Measurements from ENCODE around the gene CCDC106.

The CCDC106 gene

DNA sequence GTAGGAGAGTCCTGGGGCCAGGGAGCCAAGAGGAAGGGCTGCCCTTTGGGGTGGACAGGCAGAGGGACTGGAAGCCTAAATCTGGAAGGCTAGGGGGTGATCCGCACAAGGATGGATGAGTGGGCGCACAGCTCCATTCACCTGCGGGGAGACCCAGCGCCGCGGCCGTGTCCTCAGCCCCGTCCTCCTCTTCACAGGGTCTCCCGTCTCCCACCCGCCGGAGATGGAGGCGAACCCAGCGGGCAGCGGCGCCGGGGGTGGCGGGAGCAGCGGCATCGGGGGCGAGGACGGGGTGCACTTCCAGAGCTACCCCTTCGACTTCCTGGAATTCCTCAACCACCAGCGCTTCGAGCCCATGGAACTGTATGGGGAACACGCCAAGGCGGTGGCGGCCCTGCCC lies 34.6 kb upstream of the CCDC106 start:
- no peaks in the 10 kb centered on the region for H3K4me1 ChIP-seq (ENCODE audit: control insufficient read depth, insufficient read depth, low read length)
- H3K27ac ChIP-seq (ENCODE audit: extremely low read depth, low read depth, low read length): no peak overlapping the region
- ChIA-PET POLR2A (interaction anchor here (0.8 kb wide), 1 partner anchor 15 kb away, joined by 3 read pairs; no protein-coding TSS in a partner anchor), CTCF (no interaction called here)
- no peak for TF ChIP-seq ZNF394 (tag by site-specific recombination; IDR thresholded peaks at IDR 0.05; ENCODE audit: borderline replicate concordance)
- TF ChIP-seq ZNF558 (tag by site-specific recombination; IDR thresholded peaks at IDR 0.05): no peak
- no peak for TF ChIP-seq ZFHX2 (tag by site-specific recombination; conservative IDR thresholded peaks at IDR 0.05)
- TF ChIP-seq ZNF266 (tag by site-specific recombination; IDR thresholded peaks at IDR 0.05; ENCODE audit: low read depth): no peak
- TF ChIP-seq PRDM1 (tag by site-specific recombination; IDR thresholded peaks at IDR 0.05): no peak
- TF ChIP-seq HOXA7 (CRISPR knock-in tag; IDR thresholded peaks at IDR 0.05; ENCODE audit: borderline replicate concordance): no peak
- TF ChIP-seq, protein P1, sequence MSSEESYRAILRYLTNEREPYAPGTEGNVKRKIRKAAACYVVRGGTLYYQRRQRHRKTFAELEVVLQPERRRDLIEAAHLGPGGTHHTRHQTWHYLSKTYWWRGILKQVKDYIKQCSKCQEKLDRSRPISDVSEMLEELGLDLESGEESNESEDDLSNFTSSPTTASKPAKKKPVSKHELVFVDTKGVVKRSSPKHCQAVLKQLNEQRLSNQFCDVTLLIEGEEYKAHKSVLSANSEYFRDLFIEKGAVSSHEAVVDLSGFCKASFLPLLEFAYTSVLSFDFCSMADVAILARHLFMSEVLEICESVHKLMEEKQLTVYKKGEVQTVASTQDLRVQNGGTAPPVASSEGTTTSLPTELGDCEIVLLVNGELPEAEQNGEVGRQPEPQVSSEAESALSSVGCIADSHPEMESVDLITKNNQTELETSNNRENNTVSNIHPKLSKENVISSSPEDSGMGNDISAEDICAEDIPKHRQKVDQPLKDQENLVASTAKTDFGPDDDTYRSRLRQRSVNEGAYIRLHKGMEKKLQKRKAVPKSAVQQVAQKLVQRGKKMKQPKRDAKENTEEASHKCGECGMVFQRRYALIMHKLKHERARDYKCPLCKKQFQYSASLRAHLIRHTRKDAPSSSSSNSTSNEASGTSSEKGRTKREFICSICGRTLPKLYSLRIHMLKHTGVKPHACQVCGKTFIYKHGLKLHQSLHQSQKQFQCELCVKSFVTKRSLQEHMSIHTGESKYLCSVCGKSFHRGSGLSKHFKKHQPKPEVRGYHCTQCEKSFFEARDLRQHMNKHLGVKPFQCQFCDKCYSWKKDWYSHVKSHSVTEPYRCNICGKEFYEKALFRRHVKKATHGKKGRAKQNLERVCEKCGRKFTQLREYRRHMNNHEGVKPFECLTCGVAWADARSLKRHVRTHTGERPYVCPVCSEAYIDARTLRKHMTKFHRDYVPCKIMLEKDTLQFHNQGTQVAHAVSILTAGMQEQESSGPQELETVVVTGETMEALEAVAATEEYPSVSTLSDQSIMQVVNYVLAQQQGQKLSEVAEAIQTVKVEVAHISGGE (tag by site-specific recombination; conservative IDR thresholded peaks at IDR 0.05; ENCODE audit: low read depth): no peak
- no peak for TF ChIP-seq ZNF529 (tag by site-specific recombination; IDR thresholded peaks at IDR 0.05; ENCODE audit: insufficient replicate concordance)
- no peak for TF ChIP-seq SCRT2 (tag by site-specific recombination; IDR thresholded peaks at IDR 0.05)
- TF ChIP-seq KLF9 (tag by site-specific recombination; IDR thresholded peaks at IDR 0.05; ENCODE audit: low read depth): no peak
- TF ChIP-seq, protein P2, sequence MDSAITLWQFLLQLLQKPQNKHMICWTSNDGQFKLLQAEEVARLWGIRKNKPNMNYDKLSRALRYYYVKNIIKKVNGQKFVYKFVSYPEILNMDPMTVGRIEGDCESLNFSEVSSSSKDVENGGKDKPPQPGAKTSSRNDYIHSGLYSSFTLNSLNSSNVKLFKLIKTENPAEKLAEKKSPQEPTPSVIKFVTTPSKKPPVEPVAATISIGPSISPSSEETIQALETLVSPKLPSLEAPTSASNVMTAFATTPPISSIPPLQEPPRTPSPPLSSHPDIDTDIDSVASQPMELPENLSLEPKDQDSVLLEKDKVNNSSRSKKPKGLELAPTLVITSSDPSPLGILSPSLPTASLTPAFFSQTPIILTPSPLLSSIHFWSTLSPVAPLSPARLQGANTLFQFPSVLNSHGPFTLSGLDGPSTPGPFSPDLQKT (IDR thresholded peaks at IDR 0.05; ENCODE audit: borderline replicate concordance, low read depth, low read length): no peak
- TF ChIP-seq, protein P3, sequence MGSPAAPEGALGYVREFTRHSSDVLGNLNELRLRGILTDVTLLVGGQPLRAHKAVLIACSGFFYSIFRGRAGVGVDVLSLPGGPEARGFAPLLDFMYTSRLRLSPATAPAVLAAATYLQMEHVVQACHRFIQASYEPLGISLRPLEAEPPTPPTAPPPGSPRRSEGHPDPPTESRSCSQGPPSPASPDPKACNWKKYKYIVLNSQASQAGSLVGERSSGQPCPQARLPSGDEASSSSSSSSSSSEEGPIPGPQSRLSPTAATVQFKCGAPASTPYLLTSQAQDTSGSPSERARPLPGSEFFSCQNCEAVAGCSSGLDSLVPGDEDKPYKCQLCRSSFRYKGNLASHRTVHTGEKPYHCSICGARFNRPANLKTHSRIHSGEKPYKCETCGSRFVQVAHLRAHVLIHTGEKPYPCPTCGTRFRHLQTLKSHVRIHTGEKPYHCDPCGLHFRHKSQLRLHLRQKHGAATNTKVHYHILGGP (tag by site-specific recombination; IDR thresholded peaks at IDR 0.05): no peak
- no peak for TF ChIP-seq ZNF211 (tag by site-specific recombination; IDR thresholded peaks at IDR 0.05; ENCODE audit: low read depth)
- TF ChIP-seq, protein P4, sequence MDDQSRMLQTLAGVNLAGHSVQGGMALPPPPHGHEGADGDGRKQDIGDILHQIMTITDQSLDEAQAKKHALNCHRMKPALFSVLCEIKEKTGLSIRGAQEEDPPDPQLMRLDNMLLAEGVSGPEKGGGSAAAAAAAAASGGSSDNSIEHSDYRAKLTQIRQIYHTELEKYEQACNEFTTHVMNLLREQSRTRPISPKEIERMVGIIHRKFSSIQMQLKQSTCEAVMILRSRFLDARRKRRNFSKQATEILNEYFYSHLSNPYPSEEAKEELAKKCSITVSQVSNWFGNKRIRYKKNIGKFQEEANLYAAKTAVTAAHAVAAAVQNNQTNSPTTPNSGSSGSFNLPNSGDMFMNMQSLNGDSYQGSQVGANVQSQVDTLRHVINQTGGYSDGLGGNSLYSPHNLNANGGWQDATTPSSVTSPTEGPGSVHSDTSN (CRISPR knock-in tag; IDR thresholded peaks at IDR 0.05): no peak
- TF ChIP-seq ZNF26 (tag by site-specific recombination; IDR thresholded peaks at IDR 0.05): no peak
- no peaks in the 10 kb centered on the region for H3K9me3 ChIP-seq (ENCODE audit: control insufficient read depth, insufficient read depth, low read depth, low read length)
- no peak overlapping the region for H3K4me3 ChIP-seq (ENCODE audit: low read depth, low read length)
- H3K36me3 ChIP-seq (ENCODE audit: control insufficient read depth in 2 of 2, insufficient read depth in 1 of 2, low read length in 2 of 2): peaks cover 11 to 47% of the 10 kb centered on the region in 2 experiments; a peak in 2 of 3 replicates
